Fibroblast of lung (primary cell): ENCODE results near the gene ALPP. TPM values are rescaled to one million over a fixed set of nuclear protein-coding genes. Genes with fewer than 3 reads are reported as not detected.

Experiments
- DNase-seq, 2 donors: peaks; one replicate each; pipeline versions ENCODE4 v3.0.0 to v3.0.0-alpha.2; 2010; ENCODE audit warnings: low read depth in 2 of 2
- H2AFZ ChIP-seq: 2 replicates; pipeline ENCODE4 v1.5.1; 2012; ENCODE audit warnings: low read length, control low read depth, inconsistent platforms
- H3K27ac ChIP-seq: 2 replicates; pipeline ENCODE4 v1.5.1; 2011; ENCODE audit warnings: low read length, control low read depth; ENCODE audit not compliant: insufficient read depth
- H3K27me3 ChIP-seq: 2 replicates; pipeline ENCODE4 v1.5.1; 2011; ENCODE audit warnings: mild to moderate bottlenecking, low read length; ENCODE audit not compliant: control insufficient read depth, insufficient read depth
- H3K36me3 ChIP-seq: 2 replicates; pipeline ENCODE4 v1.5.1; 2011; ENCODE audit warnings: low read length; ENCODE audit not compliant: control insufficient read depth, insufficient read depth
- H3K4me1 ChIP-seq: 2 replicates; pipeline ENCODE4 v1.5.1; 2011; ENCODE audit warnings: low read length; ENCODE audit not compliant: control insufficient read depth, insufficient read depth; ENCODE audit errors: extremely low read depth
- H3K4me2 ChIP-seq: 2 replicates; pipeline ENCODE4 v1.5.1; 2011; ENCODE audit warnings: low read length, control low read depth; ENCODE audit not compliant: insufficient read depth; ENCODE audit errors: extremely low read depth
- H3K4me3 ChIP-seq, 4 experiments: fragments of 200-600 bp in 1 of 4; sonication (generic) in 1 of 4; replicated peaks in 1 of 4; 2 replicates each; pipeline ENCODE4 v1.5.1; 2011 to 2016; ENCODE audit warnings: low read length in 4 of 4, low read depth in 3 of 4, mild to moderate bottlenecking in 3 of 4, control low read depth in 2 of 4, inconsistent platforms in 1 of 4, mixed read lengths in 1 of 4; ENCODE audit not compliant: insufficient read depth in 1 of 4; ENCODE audit errors: control extremely low read depth in 1 of 4
- H3K79me2 ChIP-seq: 2 replicates; pipeline ENCODE4 v1.5.1; 2012; ENCODE audit warnings: mild to moderate bottlenecking, low read length, inconsistent platforms; ENCODE audit not compliant: control insufficient read depth, insufficient read depth
- H3K9ac ChIP-seq: 2 replicates; pipeline ENCODE4 v1.5.1; 2011; ENCODE audit warnings: mild to moderate bottlenecking, low read length, control low read depth; ENCODE audit not compliant: insufficient read depth
- H3K9me3 ChIP-seq: 2 replicates; pipeline ENCODE4 v1.5.1; 2012; ENCODE audit warnings: low read depth, low read length; ENCODE audit not compliant: control insufficient read depth, insufficient read depth
- H4K20me1 ChIP-seq: 2 replicates; pipeline ENCODE4 v1.5.1; 2011; ENCODE audit warnings: low read length; ENCODE audit not compliant: control insufficient read depth, insufficient read depth; ENCODE audit errors: extremely low read depth
- EZH2 ChIP-seq: IDR thresholded peaks from 2 replicates; pipeline ENCODE4 v1.5.1; 2012; ENCODE audit warnings: low read length, control low read depth, mild to moderate bottlenecking; ENCODE audit errors: missing control alignments
- polyA plus RNA-seq, 2 donors: library from polyadenylated mRNA; depleted of rRNA in 1 of 2; stranded (reverse) in 1 of 2; unstranded in 1 of 2; fragments of >200 nt; gene quantifications; 2 replicates each; pipeline ENCODE4 v1.2.1, GENCODE V29; 2011 to 2012; ENCODE audit warnings: missing spikeins in 1 of 2
- total RNA-seq: library from RNA; depleted of rRNA; stranded (reverse); fragments of >200 nt; gene quantifications from 2 replicates; pipeline ENCODE4 v1.2.1, GENCODE V29; 2014
- TF ChIP-seq, protein P1 (sequence below), 2 donors: IDR thresholded peaks in 1 of 2; conservative IDR thresholded peaks in 1 of 2; 1 replicate in 1 of 2; 2 replicates in 1 of 2; pipeline ENCODE4 v1.5.1; 2011 to 2012; ENCODE audit warnings: low read length in 2 of 2, control low read depth in 1 of 2, inconsistent platforms in 1 of 2, low read depth in 1 of 2, mild to moderate bottlenecking in 1 of 2

Gene ALPP
- total and polyA plus RNA-seq, 2 donors (not counting 1 experiment from before 2014, with no cell fraction given): not detected

DNA sequence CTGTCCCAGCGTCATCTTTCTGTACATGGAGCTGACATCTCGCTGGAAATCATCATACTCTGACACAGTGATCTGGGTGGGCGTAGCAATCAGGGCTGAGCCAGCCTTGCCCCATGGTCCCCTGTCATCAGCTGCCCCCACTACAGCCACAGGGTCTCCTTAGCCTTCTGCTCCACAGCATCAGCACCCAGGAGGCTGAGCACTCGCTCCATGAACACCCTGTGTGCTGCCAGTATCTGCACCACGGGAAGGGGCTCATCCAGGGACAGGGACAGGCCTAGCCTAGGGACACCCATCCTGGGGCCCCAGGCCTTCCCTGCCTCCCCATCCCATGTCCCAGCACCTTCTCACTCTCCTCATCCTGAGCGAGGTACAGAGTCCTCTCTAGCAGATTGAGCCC is 39.5 kb downstream of the ALPP start:
- H3K79me2 ChIP-seq: no peaks in the 10 kb centered on the region
- no peak for DNase-seq
- TF ChIP-seq, protein P1, sequence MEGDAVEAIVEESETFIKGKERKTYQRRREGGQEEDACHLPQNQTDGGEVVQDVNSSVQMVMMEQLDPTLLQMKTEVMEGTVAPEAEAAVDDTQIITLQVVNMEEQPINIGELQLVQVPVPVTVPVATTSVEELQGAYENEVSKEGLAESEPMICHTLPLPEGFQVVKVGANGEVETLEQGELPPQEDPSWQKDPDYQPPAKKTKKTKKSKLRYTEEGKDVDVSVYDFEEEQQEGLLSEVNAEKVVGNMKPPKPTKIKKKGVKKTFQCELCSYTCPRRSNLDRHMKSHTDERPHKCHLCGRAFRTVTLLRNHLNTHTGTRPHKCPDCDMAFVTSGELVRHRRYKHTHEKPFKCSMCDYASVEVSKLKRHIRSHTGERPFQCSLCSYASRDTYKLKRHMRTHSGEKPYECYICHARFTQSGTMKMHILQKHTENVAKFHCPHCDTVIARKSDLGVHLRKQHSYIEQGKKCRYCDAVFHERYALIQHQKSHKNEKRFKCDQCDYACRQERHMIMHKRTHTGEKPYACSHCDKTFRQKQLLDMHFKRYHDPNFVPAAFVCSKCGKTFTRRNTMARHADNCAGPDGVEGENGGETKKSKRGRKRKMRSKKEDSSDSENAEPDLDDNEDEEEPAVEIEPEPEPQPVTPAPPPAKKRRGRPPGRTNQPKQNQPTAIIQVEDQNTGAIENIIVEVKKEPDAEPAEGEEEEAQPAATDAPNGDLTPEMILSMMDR (conservative IDR thresholded peaks at IDR 0.05 in 1 of 2, IDR thresholded peaks at IDR 0.05 in 1 of 2; ENCODE audit: low read depth in 1 of 2, low read length in 2 of 2): no peak
- TF ChIP-seq EZH2: no peak
- H3K4me1 ChIP-seq: no peaks in the 10 kb centered on the region
- no peak overlapping the region for H2AFZ ChIP-seq
- no peak overlapping the region for H3K4me3 ChIP-seq
- H3K36me3 ChIP-seq: no peaks in the 10 kb centered on the region
- H3K9ac ChIP-seq: no peak overlapping the region
- H4K20me1 ChIP-seq: no peaks in the 10 kb centered on the region
- H3K27me3 ChIP-seq: peaks cover 48% of the 10 kb centered on the region
- H3K9me3 ChIP-seq: no peaks in the 10 kb centered on the region
- H3K4me2 ChIP-seq: no peak overlapping the region
- H3K27ac ChIP-seq: no peak overlapping the region

DNA sequence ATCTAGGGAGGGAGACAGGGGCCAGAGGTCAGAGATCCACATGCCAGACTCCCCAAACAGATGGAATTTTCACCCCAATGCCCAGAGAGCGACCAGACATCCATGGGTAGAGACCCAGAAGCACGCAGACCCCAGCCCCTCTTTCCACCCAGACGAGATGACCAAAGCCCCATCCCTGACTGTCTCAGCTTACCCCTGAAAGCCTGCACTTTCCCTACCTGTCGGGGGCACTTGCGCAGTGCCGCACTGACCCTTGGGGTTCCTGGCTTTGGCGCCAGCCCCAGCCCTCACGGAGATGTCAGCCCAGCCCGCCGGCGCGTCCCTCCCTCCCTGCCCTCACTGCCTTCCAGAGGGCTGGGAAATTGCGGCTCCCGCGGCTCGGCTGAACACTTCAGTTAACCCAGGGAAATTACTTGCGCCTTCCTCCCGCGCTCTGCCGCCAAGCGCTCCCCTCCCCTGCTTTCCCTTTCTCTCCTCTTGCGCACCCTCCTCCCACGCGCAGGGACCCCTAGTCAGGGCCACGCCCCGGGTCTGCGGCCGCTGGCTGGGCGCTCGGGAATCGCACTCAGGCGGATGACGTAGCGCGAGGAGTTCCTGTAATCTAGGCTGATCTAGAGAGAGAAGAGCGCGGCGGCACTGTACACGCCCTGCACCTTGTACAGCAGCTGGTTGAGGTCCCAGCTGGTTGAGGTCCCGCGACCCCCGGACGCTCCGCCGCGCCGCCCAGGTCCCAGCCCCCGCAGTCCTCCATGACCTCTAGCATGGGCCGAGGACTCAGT is 40.1 kb downstream of the ALPP start:
- no peaks in the 10 kb centered on the region for H4K20me1 ChIP-seq
- H2AFZ ChIP-seq: no peak overlapping the region
- H3K9ac ChIP-seq: no peak overlapping the region
- H3K36me3 ChIP-seq: no peaks in the 10 kb centered on the region
- H3K9me3 ChIP-seq: no peaks in the 10 kb centered on the region
- H3K27ac ChIP-seq: no peak overlapping the region
- H3K27me3 ChIP-seq: peaks cover 48% of the 10 kb centered on the region
- DNase-seq: peak; percentile 5 to 51
- TF ChIP-seq, protein P1 (conservative IDR thresholded peaks at IDR 0.05 in 1 of 2, IDR thresholded peaks at IDR 0.05 in 1 of 2; ENCODE audit: low read depth in 1 of 2, low read length in 2 of 2): no peak
- peak; percentile 42 for TF ChIP-seq EZH2
- H3K4me3 ChIP-seq: no peak overlapping the region
- H3K4me1 ChIP-seq: no peaks in the 10 kb centered on the region
- H3K79me2 ChIP-seq: no peaks in the 10 kb centered on the region
- peak overlapping the region; percentile 35 for H3K4me2 ChIP-seq

DNA sequence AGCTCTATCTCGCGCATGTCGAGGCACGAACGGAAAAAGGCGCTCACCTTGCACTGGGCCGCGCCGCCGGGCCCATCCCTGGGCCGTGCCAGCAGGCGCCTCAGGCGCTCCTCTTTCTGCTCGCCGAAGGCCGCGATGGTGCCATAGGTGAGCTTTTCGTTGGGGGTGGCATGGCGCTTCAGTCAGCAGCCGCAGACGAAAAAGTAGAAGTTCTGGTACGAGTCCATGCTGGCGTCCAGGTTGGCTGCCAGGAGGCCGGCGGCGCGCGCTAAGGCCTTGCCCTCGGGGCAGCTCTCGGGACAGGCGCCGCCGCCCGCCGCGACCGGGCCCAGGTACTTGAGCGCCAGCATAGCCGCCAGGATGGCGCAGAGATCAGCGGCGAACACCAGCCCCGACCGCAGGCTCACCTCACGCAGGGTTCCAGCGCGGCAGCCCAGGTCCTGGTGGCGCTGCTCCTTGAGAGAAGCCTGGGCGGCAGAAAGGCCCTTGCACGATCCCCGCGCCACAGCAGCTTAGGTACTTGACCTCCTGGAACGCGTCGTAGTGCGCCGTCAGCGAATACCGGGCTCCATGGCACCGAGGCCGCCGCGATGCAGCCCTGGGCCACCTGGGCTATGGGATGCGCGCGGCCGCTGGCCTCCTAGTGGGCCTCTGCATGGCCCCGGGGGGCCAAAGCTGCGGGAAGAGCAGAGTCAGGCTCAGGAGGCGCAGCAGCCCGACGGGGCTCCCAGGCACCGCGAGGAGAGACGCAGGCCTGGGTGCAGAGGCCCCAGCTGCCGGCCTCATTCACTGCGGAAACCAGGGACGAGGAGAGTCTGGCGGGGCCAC is 40.9 kb downstream of the ALPP start:
- H2AFZ ChIP-seq: no peak overlapping the region
- H3K27me3 ChIP-seq: peaks cover 50% of the 10 kb centered on the region
- no peaks in the 10 kb centered on the region for H3K4me1 ChIP-seq
- TF ChIP-seq, protein P1 (conservative IDR thresholded peaks at IDR 0.05 in 1 of 2, IDR thresholded peaks at IDR 0.05 in 1 of 2; ENCODE audit: low read depth in 1 of 2, low read length in 2 of 2): no peak
- peak; percentile 82 for TF ChIP-seq EZH2
- no peak overlapping the region for H3K4me2 ChIP-seq
- H3K9ac ChIP-seq: no peak overlapping the region
- H3K27ac ChIP-seq: no peak overlapping the region
- H3K36me3 ChIP-seq: no peaks in the 10 kb centered on the region
- H3K9me3 ChIP-seq: no peaks in the 10 kb centered on the region
- no peak for DNase-seq
- no peak overlapping the region for H3K4me3 ChIP-seq
- H3K79me2 ChIP-seq: no peaks in the 10 kb centered on the region
- H4K20me1 ChIP-seq: no peaks in the 10 kb centered on the region
